PC-3 (cell line): ENCODE data around the gene GJB5.

ENCODE experiments used
- EZH2 ChIP-seq: fragments of 300-600 bp; sonication (generic); IDR thresholded peaks from one replicate; pipeline ENCODE4 v1.6.1; 2017; ENCODE audit warnings: antibody characterized with exemption, mild to moderate bottlenecking, low read length; ENCODE audit not compliant: unreplicated experiment
- TF ChIP-seq, protein P1 (sequence below): fragments of 300-600 bp; sonication (generic); conservative IDR thresholded peaks from 2 replicates; pipeline ENCODE4 v1.5.1; 2017; ENCODE audit warnings: antibody characterized with exemption, low read depth, mild to moderate bottlenecking, low read length

DNA sequence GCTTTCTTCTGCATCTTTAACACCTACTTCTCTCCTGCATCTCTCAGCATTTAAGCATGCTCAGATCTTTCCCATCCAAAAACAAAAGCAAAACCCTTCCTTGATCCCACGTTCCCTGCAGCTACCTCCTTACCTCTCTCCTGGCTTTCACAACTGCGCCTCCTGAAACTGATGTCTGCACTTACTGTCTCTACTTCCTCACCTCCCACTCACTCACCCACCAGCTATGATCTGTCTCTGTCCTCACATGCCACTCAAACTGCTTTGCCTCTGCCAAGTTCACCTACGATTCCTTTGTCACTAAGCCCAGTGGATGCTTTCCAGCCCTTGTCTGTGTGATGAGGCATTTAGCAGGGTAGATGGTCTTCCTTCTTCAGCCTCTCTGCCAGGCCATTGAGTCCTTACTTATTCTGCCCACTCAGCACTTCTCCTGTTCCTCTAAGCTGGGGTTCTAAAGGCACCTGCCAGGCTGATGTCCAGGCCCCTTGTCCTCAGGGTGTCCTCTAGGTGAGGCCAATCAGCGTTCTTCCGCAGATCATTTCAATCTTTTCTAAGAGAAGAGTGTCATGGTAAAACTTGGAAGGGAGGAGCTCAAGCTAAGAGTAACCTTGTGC, 16.2 kb downstream of the GJB5 start:
- TF ChIP-seq, protein P1, sequence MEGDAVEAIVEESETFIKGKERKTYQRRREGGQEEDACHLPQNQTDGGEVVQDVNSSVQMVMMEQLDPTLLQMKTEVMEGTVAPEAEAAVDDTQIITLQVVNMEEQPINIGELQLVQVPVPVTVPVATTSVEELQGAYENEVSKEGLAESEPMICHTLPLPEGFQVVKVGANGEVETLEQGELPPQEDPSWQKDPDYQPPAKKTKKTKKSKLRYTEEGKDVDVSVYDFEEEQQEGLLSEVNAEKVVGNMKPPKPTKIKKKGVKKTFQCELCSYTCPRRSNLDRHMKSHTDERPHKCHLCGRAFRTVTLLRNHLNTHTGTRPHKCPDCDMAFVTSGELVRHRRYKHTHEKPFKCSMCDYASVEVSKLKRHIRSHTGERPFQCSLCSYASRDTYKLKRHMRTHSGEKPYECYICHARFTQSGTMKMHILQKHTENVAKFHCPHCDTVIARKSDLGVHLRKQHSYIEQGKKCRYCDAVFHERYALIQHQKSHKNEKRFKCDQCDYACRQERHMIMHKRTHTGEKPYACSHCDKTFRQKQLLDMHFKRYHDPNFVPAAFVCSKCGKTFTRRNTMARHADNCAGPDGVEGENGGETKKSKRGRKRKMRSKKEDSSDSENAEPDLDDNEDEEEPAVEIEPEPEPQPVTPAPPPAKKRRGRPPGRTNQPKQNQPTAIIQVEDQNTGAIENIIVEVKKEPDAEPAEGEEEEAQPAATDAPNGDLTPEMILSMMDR, result no peak
- TF ChIP-seq EZH2, result no peak
